NCI-H1694 (cell line): ENCODE results near the gene HS2ST1.

Experiments used
- DNase-seq: peaks from one replicate; lab custom pipeline; 2025; lab: John Stamatoyannopoulos, UW

HS2ST1 gene

GRCh38 chr1:87115317-87115890, 201.0 kb downstream of the HS2ST1 start:
- DNase-seq = no peak

GRCh38 chr1:87115891-87116290, 201.5 kb downstream of the HS2ST1 start:
- DNase-seq = no peak

DNA sequence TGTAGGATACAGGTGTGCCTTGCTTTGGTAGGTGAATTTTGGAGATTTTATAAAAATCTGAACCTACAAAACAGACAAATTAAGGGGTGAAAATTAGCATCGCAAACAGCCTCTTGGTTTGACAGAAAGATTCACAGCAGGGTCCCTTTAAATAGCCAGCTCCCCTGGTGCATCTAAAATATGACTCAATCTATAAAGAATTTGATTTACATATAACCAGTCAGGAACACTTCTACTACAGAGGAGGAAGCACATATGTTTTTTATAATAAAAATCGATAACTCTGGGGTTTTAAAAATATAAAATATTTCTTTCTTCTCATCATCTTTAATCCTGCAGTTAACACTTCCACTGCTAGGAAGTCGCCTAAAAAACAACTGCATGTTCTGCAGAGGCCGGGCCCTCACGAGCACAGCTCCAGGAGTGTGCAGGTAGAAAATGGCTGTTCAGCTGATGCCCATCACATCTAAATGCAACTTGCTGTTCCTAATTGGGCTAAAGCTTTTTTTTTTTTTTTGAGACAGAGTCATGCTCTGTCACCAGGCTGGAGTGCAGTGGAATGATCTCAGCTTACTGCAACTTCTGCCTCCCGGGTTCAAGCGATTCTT, 203.4 kb downstream of the HS2ST1 start:
- DNase-seq = no peak

DNA sequence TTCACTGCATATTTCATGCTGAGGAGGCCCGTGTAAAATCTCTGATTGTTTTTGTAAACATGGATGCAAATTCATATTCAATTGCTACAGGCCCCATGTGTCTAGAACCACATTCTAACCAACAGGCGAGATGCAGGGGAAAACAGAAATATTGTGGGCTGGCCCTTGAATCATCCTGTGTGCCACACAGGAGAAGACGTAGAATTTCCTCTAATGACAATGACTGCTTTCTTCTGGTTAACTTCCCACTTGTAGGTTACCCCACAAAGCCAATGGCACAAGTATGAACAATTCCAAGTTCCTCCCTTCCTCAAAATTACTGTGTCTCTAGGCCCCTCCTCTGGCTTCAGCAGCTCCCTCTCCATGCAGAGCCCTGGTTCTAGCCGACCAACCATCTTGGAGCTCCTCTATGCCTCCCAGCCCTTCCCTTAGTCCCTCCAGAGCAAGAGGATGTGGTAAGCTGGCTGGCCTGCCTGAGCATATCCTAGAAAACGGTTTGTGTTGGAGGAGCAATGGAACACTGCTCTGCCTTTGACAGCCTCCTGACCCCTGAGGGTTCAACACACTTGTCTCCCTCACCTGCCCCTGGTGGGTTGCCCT, 205.2 kb downstream of the HS2ST1 start:
- DNase-seq = no peak

GRCh38 chr1:87120779-87121178, 206.3 kb downstream of the HS2ST1 start:
- DNase-seq = no peak

- no peak for DNase-seq
Measured at GRCh38 chr1:87121711-87122163, 207.3 kb downstream of the HS2ST1 start.

GRCh38 chr1:87122243-87122642, 207.8 kb downstream of the HS2ST1 start:
- no peak for DNase-seq

- DNase-seq = no peak
Measured at GRCh38 chr1:87123610-87124009, 209.2 kb downstream of the HS2ST1 start.

- no peak for DNase-seq
Measured at GRCh38 chr1:87126886-87127505, 212.6 kb downstream of the HS2ST1 start.

GRCh38 chr1:87127581-87127980, 213.1 kb downstream of the HS2ST1 start:
- no peak for DNase-seq

GRCh38 chr1:87129038-87129437, 214.6 kb downstream of the HS2ST1 start:
- DNase-seq = no peak

GRCh38 chr1:87129606-87130005, 215.2 kb downstream of the HS2ST1 start:
- DNase-seq = no peak

- DNase-seq = no peak
Measured at GRCh38 chr1:87130438-87130837, 216.0 kb downstream of the HS2ST1 start.

DNA sequence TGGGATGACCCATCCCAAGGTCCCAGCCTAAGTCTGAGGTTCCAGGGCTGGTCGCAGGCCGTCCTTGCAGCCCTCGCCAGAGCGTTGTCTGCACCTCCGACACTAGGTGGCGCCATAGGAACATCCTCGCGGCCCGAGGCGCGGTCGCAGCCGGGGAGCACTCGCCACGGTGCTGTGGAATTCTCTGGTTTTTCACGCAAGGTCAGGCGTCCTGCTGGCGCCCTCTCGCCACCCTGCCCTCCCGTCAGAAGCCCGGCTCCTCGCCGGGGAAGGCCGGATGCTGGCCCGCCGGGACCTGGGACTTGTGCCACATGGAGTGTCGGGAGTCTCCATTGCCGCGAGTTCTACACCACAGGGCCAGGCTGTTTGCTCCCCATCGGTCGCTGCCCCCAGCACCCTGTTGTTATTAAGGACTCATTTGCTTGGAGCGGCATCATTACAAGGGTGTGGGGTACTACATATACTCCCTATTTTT, 217.4 kb downstream of the HS2ST1 start:
- DNase-seq = peak; percentile 33

DNA sequence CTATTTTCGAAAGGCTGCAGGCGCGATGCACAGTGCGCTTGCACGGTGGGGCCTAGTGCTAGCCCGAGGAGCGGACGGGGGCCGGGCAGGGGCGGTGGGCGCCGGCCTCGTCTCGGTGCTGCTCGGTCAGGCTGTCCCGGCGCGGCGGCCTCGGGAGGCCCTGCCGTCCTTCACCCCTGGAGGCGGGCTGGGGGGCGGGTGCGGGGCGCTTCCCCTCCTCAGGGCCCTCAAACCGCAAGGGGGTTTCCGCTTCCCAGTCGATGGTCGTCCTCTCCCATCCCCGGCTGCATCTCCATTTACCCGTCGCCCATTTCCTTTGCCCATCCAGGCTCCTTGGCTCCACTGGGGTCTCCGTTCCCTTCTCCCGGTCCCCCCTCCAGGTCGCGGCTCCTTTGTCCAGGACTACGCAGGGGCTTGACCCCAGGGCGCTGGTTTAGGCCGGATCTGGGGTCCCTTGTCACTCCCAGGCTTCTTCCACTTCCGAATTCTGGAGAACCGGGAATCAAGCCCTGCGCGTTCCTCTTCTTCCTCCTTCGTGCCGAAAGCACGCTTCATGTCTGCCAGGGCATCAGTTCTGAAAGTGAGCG, 217.9 kb downstream of the HS2ST1 start:
- DNase-seq = no peak

- no peak for DNase-seq
Measured at GRCh38 chr1:87134061-87134460, 219.6 kb downstream of the HS2ST1 start.

DNA sequence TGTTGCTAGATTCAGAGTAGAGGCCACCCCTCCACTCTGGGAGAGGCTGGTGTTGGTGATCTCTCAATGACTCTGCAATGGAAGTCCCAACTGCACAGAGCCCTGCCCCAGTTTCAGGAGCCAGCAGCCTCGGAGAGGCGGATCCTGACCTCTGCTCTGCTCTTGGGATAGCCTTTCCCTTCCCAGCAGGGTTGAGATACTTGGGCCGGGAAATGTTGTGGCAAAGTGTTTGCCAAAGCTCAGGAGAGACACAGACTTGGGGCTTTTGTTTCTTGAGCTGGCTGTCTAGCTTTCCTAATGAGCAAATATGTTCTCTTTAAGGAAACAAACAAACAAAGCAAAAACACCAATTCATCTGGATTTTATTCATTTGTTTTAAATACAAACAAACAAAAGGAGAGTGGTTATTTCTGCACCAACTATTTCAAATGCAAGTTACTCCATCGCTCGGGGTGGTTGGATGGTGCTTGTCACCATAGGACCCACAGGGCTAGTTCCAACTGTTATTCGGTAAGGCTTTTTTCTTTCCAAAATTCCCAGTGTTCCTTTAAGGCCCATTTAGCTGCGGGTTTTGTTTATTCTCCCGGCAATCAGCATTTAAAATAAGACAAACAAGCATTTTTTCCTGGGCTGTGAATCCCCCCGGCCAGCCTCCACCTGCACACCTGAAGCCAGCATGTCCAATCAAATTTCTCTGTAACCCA, 220.3 kb downstream of the HS2ST1 start:
- DNase-seq = no peak

DNA sequence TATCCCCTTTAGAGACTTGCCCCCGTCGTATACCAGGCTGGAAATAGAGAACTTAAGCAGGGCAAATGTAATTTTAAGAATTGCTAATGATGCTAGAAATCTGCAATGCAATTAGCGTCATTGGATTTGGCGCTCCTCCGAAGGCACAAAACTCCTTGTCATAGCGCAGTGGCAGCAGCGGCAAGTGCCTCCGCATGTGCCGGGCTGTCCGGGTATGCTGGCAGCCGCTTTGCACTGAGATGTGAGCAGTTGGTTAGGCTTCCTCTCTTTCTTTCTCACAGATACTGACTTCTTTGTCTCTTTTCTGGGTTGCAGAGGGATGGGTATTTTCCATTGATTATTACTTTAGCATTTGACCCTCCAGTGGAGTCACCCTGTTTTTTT, 220.9 kb downstream of the HS2ST1 start:
- DNase-seq = no peak

- DNase-seq = no peak
Measured at GRCh38 chr1:87136607-87137341, 222.3 kb downstream of the HS2ST1 start.

DNA sequence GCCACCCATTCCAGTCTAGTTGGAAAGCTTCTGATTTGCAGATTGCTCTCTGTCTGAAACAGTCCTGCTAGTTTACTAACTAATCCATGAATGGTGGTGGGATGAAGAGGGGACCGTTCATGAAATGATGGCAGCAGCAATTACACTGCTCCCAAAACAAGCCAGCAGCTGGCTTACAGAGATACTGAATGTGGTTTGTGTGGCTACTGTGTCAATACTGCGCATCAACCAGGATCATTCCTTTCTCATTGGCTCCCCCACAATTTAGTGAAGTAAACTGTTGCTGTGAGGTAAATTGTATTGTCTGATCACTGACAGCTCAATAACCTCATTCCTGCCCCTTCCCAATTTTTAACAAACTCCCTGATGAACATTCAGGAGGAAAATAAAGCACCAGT, 222.9 kb downstream of the HS2ST1 start:
- DNase-seq = no peak

DNA sequence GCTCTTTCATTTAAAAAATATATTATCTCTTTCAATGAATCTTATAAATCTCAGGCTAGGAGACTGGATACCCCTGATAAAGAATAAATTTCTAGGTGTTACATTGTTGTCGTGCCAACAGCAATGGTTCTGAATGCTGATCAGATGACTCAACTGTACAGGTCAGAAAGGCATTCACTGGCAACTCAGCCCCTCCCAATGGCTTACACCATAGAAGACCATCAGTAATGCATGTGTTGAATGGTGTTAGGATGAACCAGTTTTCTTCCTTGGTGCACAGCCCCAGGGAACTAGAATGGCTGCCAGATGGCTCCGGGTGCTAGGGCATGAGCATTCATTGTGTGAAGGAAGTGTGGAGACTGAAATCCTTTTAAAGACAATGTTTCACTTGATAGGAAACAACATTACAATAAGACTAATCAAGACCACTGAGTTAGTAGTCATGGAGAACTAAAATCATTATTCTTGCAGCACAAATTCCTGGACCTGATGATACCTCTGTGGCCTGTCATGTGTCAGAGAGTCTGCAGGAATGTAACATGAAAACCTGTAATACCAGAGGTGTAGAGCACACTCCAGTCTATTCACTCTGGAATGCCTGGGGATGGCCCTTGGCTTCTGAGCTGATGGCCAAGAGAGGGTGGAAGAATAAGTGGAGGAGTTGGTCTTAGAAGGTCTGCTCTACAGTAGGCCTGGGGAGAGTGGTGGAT, 226.6 kb downstream of the HS2ST1 start:
- no peak for DNase-seq
